DMS 273 treated with DMSO at 0.1 percent for 48 hours (cell line): ENCODE data around the gene KNL1.
"Not testable (repeated sequence)": the region's sequence is repeated elsewhere in the genome, so short reads cannot be mapped to it uniquely, and the experiment has no call there.

Experiments used
- DNase-seq: peaks from one replicate; lab custom pipeline; 2025; lab: John Stamatoyannopoulos, UW

The KNL1 gene

DNA sequence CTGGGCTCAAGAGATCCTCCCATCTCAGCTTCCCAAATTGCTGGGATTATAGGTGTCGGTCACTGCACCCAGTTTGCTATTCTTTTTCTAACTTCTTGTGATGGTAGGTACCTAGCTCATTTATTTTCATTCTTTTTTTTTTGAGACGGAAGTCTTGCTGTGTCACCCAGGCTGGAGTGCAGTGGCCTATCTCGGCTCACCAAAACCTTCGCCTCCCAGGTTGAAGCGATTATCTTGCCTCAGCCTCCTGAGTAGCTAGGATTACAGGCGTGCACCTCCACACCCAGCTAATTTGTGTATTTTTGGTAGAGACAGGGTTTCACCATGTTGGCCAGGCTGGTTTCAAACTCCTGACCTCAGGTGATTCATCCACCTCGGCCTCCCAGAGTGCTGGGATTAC is 70.9 kb downstream of the KNL1 start:
- no peak for DNase-seq

DNA sequence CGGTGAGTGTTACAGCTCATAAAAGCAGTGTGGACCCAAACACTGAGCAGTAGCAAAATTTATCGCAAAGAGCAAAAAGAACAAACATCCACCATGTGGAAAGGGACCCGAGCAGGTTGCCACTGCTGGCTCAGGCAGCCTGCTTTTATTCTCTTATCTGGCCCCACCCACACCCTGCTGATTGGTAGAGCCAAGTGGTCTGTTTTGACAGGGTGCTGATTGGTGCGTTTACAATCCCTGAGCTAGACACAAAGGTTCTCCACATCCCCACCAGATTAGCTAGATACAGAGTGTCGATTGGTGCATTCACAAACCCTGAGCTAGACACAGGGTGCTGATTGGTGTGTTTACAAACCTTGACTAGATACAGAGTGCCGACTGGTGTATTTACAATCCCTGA is 82.2 kb downstream of the KNL1 start:
- not testable (repeated sequence) for DNase-seq

DNA sequence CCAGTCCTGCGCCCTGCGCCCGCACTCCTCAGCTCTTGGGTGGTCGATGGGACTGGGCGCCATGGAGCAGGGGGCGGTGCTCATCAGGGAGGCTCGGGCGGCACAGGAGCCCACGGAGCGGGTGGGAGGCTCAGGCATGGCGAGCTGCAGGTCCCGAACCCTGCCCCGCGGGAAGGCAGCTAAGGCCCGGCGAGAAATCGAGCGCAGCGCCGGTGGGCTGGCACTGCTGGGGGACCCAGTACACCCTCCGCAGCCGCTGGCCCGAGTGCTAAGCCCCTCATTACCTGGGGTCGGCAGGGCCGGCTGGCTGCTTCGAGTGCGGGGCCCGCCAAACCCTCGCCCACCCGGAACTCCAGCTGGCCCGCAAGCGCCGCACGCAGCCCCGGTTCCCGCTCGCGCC is 82.9 kb downstream of the KNL1 start:
- DNase-seq, result not testable (repeated sequence)

DNA sequence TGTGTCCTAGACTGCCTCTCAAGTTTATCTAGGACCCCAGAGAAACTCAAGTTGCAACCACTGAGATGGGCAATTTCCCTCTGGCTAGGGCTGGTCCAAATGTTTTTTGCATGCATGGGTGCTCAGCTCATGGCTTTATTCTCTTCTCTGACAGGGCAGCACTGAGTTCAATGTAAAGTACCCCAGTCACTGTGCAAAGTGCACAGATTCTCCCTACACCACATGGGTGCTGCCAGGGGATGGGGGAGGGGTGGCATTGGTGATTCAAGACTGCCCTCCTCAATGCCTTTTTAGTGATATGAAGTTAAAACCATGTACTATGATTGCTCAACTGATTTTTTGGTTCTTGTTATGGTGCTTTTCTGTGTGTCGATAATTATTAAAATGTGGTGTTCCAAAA is 86.1 kb downstream of the KNL1 start:
- DNase-seq, result no peak

DNA sequence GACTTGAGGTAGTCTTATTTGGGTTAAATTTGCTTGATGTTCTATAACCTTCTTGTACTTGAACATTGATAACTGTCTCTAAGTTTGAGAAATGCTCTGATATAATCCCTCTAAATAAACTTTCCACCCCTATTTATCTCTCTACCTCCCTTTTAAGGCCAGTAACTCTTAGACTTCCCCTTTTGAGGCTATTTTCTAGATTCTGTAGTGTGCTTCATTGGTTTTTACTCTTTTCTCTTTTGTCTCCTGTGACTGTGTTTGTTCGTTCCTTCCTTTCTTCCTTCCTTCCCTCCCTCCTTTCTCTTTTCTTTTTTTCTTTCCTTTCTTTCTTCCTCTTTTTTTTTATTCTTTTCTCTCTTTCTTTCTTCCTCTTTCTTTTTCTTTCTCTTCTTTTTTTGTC is 86.9 kb downstream of the KNL1 start:
- not testable (repeated sequence) for DNase-seq

DNA sequence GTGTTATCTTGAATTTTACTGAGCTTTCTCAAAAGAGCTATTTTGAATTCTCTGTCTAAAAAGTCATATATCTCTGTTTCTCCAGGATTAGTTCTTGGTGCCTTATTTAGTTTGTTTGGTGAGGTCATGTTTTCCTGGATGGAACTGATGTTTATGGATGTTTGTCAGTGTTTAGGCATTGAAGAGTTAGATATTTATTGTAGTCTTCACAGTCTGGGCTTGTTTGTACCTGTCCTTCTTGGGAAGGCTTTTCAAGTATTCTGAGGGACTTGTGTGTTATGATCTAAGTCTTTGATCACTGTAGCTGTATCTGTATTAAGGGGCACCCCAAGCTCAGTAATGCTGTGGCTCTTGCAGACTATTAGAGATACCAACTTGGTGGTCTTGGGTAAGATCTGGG is 90.3 kb downstream of the KNL1 start:
- DNase-seq, result no peak

DNA sequence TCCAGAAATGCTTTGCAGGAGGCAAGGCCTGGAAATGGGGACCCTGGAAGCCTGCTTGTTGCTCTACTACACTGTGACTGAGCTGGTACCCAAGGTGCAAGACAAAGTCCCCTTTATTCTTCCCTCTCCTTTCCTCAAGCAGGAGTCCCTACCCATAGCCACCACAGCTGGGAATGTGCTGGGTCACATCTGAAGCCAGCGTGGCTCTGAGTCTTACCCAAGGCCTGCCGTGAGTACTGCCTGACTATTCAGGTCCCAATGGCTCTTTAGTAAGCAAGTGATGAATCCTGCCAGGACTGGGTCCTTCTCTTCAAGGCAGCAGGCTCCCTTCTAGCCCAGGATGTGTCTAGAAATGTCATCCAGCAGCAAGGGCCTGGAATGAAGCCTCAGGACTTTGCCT is 91.3 kb downstream of the KNL1 start:
- DNase-seq, result no peak

DNA sequence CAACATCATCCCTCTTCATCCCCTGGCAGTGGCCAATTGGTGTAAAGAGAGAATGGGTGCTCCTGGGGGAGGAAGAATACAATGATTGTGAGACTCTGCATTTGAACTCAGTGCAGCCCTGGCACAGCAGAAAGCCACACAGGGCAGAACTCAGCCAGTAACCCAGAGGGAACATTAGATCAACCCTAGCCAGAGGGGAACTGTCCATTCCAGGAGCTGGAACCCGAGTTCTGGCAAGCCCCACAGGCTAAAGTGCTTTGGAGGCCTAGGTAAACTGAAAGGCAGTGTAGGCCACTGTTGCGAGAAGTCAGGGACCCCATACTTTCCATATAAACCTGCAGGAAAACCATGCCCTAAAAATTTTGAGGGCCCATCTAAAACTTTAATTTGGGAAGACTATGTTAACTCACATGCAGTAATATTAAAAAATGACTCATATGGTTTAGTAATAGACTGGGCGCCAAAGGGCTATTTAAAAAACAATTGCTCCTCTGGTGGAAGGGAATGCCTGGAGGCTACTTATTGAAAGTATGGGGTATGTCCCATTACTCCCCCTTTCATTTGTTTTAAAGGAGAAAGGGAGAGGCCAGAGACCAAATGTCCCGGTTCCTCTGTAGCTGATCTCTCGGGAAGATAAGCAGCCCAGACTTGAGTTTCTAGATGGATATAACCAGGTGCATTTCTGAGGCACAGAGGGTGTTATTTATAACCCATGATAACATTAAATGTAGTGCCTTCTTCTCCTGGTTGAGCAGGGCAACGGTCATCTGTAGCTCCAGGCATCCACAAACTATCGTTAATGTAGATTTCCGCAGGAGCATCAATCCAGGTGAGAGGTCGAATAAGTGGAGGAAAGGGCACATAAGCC is 95.1 kb downstream of the KNL1 start:
- no peak for DNase-seq

DNA sequence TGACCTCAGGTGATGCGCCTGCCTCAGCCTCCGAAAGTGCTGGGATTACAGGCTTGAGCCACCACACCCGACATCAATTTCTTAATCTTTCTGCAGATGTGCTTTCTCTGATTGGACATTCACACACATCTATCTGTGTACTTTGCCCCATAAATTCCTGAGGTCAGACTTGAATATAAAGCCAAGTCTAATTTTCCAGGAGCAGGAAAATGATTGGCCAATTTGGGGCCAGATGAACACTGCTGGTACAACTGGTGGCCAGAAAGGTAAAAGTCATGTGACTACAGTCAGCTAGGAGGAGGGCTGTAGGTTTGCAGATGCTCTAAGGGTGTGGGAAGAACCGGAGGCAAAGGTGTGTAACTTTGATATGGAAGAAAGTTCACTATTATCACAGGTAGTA is 97.7 kb downstream of the KNL1 start:
- DNase-seq, result no peak

DNA sequence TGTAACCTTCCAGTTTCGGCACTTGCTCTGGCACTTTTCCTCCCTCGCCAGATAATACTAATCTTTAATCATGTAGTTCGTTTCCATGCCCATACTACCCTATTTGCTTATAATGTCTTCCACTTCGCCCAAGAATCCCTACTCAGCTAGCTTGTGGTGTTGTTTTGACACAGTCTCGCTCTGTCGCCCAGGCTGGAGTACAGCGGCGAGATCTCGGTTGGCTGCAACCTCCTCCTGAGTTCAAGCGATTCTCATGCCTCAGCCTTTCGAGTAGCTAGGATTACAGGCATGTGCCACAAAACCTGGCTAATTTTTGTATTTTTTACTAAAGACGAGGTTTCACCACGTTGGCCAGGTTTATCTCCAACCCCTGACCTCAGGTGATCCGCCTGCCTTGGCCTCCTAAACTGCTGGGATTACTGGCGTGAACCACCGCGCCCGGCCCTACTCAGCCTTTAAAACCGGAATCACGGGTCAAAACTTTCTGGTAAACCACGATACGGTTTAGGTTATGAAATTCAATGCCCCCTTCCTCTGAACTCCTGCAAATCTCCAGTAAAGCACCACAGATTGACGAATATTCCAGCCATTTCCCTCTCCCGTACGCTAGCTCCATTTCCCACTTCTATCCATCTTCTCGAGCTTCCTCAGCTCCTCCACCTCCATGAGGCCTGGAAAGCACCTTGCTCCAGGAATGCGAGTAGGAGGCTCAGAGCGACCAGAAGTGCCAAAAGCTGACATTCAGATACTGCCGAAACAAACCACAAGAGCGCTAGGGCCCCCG is 100.0 kb downstream of the KNL1 start:
- DNase-seq, result no peak

DNA sequence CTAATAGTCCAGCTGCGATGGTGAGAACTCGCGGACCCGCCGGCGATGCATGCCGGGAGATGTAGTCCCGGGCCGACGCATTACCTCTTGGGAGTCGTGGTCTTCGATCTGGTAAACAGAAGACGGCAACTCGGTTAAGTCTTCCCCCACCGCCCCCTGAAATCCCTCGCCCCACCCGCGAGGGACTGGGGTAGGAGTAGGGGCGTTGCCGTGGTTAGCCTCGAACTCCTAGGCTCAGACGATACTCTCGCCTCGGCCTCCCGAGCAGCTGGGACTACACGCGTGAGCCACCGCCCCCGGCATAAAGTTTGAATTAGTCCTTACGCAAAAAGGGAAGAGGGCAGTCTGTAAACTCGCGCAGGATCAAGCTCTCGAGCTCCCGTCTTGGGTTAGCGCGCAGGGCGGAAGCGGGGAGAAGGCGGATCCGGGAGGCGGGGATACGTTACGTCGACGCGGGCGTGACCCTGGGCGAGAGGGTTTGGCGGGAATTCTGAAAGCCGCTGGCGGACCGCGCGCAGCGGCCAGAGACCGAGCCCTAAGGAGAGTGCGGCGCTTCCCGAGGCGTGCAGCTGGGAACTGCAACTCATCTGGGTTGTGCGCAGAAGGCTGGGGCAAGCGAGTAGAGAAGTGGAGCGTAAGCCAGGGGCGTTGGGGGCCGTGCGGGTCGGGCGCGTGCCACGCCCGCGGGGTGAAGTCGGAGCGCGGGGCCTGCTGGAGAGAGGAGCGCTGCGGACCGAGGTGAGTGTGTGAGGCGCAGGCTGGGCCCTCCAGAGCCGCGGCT is 100.8 kb downstream of the KNL1 start, which contains the start of gene RAD51:
Gene RAD51 (plus strand): TSS at position 487 of the 781 bp plus-strand sequence. CDS start 3,585 bp downstream, outside the sequence.
- peak; percentile 51 for DNase-seq

DNA sequence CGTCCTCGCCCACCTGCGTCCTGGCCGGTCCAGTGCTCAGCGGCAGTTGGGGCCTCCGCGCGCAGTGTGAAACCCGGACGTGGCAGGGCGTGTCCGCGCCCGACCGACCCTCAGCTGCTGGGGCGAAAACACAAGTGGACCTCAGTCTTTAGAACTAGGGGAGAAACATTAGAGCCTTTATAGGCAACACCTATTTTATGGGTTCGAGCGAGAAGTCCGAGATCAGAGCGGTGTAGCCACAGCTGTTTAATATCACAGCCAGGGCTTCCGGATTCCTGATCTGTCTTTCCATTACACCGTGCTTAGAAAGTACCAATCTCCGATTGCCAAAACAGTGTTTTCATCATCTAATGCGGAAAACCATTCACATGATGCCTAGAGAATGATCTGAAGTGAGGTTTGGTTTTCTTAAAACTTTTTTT is 101.4 kb downstream of the KNL1 start:
- no peak for DNase-seq

DNA sequence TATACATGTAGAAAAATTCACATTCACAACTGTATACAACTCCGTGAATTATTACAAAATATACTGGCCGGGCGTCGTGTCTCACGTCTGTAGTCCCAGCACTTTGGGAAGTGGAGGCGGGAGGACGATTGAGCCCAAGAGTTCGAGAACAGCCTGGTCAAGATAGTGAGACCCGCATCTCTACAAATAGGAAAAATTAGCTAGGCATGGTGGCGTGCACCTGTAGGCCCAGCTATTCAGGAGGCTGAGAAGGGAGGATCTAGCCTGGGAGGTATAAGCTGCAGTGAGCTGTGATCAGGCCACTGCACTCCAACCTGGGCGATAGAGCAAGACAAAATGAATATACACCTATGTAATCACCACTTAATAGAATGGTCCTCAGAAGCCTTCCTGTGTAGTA is 102.2 kb downstream of the KNL1 start:
- no peak for DNase-seq

DNA sequence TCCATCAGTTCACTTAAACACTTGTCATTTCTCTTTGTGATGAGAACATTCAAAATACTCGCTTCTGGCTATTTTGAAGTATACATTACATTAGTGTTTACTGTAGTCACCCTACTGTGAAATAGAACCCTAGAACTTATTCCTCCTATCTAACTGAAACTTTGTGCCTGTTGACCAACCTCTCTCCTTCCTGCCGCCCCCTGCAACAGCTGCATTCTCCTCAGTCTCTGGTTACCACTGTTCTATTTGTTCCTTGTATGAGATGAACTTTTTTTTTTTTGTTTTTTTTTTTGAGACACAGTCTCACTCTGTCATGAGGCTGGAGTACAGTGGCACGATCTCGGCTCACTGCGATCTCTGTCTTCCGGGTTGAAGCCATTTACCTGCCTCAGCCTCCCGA is 103.9 kb downstream of the KNL1 start:
- DNase-seq, result no peak

DNA sequence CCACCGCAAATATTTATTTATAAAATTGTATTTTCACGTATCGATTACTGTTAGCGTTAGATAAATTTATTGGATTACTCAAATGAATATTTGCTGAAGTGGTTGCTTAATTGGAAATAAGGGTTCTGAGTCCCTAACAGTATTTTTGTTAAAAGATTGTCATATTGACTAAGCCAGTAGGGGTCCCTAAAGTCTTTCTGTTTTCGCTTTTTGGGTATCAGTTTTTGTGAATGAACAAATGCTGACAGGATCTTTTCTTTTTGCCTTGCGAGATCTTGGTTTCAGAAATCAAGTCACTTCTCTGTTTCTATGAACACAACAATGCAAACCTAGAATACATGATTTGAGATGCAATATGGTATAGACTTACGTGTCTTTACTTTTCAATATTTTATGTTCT is 108.0 kb downstream of the KNL1 start:
- no peak for DNase-seq

DNA sequence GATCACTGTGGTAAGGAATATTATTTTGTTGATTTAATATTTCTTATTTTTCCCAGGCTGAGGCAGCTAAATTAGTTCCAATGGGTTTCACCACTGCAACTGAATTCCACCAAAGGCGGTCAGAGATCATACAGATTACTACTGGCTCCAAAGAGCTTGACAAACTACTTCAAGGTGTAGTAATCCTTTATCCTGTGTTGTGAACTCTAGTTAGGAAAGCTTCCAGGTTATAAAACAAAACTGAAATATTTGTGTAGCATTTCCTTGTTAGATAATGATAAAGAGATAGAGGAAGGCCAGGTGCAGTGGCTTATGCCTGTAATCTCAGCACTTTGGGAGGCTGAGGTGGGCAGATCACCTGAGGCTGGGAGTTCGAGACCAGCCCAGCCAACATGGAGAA is 112.1 kb downstream of the KNL1 start:
- DNase-seq, result no peak
